HG03457 (cell line): Measurements from ENCODE around the gene NPY.
"Not testable (repeated sequence)": the region's sequence is repeated elsewhere in the genome, so short reads cannot be mapped to it uniquely, and the experiment has no call there.

ENCODE experiments used
- ATAC-seq: cut with Tn5 transposase; IDR thresholded peaks from one replicate; pipeline ENCODE4 v1.9.1; 2021; ENCODE audit warnings: moderate number of reproducible peaks; ENCODE audit not compliant: unreplicated experiment

Gene NPY

DNA sequence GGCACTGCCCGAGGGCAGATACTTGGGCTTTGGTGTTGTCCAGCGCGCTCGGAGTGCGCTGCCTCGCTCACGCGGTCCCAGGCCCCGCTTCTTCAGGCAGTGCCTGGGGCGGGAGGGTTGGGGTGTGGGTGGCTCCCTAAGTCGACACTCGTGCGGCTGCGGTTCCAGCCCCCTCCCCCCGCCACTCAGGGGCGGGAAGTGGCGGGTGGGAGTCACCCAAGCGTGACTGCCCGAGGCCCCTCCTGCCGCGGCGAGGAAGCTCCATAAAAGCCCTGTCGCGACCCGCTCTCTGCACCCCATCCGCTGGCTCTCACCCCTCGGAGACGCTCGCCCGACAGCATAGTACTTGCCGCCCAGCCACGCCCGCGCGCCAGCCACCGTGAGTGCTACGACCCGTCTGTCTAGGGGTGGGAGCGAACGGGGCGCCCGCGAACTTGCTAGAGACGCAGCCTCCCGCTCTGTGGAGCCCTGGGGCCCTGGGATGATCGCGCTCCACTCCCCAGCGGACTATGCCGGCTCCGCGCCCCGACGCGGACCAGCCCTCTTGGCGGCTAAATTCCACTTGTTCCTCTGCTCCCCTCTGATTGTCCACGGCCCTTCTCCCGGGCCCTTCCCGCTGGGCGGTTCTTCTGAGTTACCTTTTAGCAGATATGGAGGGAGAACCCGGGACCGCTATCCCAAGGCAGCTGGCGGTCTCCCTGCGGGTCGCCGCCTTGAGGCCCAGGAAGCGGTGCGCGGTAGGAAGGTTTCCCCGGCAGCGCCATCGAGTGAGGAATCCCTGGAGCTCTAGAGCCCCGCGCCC is at the start of gene NPY:
Gene NPY, plus strand, starts transcription at position 294 of the 802 bp plus-strand sequence. CDS start 1,051 bp downstream, outside the sequence.
- ATAC-seq, result no peak

DNA sequence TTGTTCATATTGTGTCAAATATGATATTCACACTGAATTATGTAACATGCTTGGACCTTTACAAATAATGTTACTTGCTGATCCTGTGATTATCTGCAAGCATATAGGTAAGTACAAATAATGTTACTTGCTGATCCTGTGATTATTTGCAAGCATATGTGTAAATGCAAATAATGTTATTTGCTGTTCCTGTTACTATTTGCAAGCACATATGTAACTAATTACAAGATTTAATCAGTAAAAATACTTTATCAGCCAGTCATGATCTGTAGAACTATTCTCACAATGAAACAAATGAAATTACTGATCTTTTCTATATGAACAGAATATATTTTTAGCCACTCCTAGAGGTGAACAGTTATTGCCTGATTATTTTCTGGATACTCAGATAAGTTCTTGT is 44.7 kb upstream of the NPY start:
- no peak for ATAC-seq

GRCh38 chr7:24241206-24241605 is 42.8 kb upstream of the NPY start:
- ATAC-seq, result no peak

DNA sequence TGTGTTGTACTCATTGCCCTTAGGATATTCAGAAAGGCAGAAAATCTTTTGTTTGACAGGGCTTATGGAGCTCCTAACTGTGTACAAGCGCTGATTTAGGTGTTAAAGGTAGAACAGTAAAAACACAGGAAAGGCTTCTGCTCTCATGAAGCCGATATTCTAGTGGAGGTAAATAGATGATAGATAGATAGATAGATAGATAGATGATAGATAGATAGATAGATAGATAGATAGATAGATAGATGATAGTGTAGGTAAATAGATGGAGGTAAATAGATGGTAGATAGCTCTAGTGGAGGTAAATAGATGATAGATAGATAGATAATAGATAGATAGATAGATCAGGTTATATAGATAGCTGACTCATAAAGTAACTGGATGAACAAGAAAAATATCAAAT is 39.4 kb upstream of the NPY start:
- no peak for ATAC-seq

GRCh38 chr7:24245362-24245761 is 38.6 kb upstream of the NPY start:
- ATAC-seq, result no peak

DNA sequence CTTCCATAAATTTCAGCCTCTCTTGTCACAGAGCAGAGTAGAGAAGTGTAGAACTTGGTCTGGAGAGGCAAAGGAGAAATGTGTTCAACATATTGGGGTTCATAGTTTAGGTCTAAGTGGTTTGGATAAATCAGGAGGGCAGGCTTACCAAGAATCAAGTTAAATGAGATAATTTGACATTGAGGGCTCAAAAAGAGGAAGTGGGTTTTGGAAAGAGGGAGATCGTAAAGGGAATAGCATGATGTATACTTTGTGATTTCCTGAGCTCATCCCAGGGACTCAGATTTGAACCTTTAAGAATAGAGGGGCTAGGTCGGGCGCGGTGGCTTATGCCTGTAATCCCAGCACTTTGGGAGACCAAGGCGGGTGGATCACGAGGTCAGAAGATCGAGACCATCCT is 34.7 kb upstream of the NPY start:
- ATAC-seq, result no peak

DNA sequence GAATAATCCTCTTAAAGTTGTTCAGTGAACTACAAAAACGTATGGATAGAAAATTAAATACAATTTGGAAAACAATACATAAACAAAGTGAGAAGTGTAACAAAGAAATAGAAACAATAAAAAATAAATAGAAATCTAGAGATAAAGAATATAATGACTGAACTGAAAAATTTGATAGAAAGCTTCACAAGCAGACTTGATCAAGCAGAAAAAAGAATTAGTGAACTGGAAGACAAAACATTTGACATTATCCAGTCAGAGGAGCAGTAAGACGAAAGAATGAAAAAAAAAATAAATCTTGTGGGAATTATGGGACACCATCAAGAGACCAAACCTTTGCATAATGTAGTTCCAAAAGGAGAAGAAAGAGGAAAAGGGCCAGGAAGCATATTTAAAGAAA is 32.4 kb upstream of the NPY start:
- no peak for ATAC-seq

- ATAC-seq, result no peak
Measured at GRCh38 chr7:24255139-24255538, 28.9 kb upstream of the NPY start.

DNA sequence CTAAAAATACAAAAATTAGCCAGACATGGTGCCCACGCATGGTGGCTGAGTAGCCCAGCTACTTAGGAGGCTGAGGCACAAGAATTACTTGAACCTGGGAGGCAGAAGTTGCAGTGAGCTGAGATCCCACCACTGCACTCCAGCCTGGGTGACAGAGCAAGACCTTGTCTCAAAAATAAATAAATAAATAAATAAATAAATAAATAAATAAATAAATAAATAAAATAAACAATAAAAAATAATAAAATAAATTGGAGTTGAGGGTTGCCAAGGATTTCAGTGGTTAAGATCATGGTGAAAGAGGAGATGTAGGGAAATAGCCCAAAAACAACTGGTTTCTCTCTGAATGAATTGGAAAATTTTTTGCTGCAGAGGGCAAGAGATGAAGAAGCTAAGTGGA is 25.7 kb upstream of the NPY start:
- ATAC-seq, result not testable (repeated sequence)

DNA sequence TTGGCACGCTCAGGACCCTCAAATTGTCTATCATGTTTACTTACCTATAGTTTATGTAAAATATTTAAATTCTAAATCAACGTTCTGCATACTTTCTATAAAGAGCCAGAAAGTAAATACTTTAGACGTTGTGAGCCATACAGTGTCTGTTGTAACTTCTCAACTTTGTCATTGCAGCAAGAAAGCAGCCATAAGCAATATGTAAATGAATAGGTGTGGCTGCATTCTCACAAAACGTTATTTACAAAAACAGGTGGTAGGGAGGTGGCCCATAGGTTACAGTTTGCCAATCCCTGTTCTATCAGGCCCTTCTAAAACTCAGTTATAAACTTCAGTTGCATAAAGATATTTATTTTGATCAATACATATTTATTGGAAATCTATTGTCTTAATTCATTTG is 12.1 kb upstream of the NPY start:
- no peak for ATAC-seq

DNA sequence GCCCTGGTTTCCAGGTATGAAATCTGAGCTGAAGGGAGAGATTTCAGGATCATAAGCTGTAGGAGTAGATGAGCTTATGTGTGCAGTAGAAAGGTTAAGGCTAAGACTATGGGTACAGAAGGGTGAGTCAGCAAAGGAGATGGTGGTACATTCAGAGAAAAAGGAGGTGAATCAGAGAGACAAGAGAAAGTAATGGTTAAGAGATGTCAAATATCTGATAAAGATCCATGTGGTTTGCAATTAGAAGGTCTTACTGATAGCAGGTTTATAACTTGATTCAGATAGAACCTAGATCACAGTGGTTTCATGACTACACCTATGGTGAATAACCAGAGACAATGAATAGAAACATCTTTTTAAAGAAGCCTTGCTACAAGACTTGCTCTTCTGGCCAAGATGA is 4.5 kb upstream of the NPY start:
- no peak for ATAC-seq

DNA sequence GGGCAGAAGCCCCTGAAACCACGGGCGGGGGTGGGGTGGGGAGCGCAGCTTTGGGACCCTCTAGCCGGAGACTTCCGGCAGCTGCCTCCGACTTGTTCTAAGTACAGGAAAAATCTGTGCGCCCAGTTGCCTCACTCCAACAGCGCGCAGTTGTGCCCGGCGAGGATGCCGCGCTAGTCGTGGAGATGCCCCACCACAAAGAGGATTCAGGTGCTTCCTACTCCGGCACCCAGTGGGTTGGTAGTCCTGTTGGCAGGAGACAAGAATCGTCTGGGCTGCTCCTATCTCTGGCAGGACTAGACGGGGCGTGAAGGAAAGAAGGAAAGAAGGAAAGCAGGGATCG is 465 bp upstream of the NPY start:
- ATAC-seq, result no peak

- no peak for ATAC-seq
Measured at GRCh38 chr7:24284699-24285506, 913 bp downstream of the NPY start.

GRCh38 chr7:24290004-24290641 is 6.1 kb downstream of the NPY start:
- ATAC-seq, result peak; percentile 97

DNA sequence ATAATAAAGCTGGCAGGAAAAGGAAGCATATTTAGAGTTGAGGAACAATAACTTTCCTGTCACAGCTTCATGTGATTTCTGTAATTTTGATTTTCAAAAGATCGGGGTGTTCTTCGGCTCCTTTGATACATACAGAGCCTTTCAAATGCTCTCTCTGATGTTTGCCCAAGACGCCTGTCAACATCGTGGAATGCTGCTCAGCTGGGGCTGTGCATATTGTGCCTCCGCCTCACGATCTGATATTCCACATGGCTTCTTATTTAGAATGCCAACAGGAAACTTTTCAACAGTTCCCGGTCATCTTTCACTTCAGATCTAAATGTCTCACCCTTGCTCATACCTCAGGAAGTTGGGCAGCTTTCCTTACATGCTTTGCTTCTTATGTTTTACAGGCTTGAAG is 7.3 kb downstream of the NPY start:
- ATAC-seq, result no peak

GRCh38 chr7:24297362-24297761 is 13.4 kb downstream of the NPY start:
- no peak for ATAC-seq

DNA sequence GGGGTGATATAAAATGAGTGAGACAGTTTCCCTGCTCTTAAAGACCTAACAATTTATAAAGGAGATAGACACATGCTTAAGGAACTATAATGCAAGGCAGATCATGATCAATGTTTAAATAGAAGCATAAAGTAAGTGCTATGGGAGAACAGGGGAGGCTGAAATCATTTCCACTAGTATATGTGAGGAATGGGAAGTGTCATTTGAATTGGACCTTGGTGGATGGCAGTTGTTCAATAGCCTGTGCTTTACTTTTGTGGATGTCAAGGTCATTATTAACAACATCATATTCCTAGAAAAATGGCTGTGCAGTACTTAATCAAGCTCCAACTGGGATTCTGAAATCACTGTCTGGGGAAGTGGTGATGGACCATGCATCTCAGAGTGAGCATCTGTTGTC is 14.7 kb downstream of the NPY start:
- ATAC-seq, result no peak

DNA sequence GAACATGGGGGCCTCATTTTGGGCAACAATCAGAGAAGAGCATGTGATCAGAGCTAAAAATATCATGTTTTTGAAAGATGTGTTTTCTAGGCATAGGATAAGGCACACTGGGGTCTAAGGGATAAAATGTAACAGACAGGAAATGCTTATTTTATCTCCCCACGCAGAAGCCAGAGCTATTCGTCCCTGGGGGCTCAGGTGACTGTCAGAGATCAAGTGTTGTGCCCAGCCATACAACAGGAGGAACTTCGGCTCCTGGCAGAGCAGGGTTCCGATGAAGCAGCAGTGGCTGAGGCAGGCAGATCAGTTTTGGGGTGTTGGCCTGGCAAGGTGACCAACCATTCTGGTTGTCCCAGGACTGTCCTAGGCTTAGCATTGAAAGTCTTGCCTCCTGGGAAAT is 15.2 kb downstream of the NPY start:
- no peak for ATAC-seq

- ATAC-seq, result no peak
Measured at GRCh38 chr7:24301703-24302102, 17.7 kb downstream of the NPY start.

GRCh38 chr7:24304494-24305095 is 20.6 kb downstream of the NPY start:
- no peak for ATAC-seq

- no peak for ATAC-seq
Measured at GRCh38 chr7:24307326-24307725, 23.3 kb downstream of the NPY start.

- ATAC-seq, result no peak
Measured at GRCh38 chr7:24312588-24312987, 28.6 kb downstream of the NPY start.
